OCI-LY3 (cell line): ENCODE data around the gene RNASET2.

ENCODE experiments used
- H2AFZ ChIP-seq: fragments of 200-600, 300-600 bp; shearing (Covaris generic); 2 replicates; pipeline ENCODE4 v1.6.0; 2014; ENCODE audit warnings: antibody characterized with exemption, low read depth, low read length
- H3K27ac ChIP-seq: fragments of 200-600, 300-600 bp; sonication (generic); 2 replicates; pipeline ENCODE4 v1.5.1; 2014; ENCODE audit warnings: mild to moderate bottlenecking, low read length, moderate library complexity, mixed read lengths
- H3K27me3 ChIP-seq: fragments of 200-600, 300-600 bp; sonication (generic); 2 replicates; pipeline ENCODE4 v1.6.1; 2014; ENCODE audit warnings: low read depth, low read length, mixed read lengths
- H3K36me3 ChIP-seq: fragments of 200-600, 300-600 bp; sonication (generic); replicated peaks from 2 replicates; pipeline ENCODE3; 2014; ENCODE audit warnings: low read depth, low read length, mixed read lengths
- H3K4me1 ChIP-seq: fragments of 300-600, 200-600 bp; sonication (generic); 2 replicates; pipeline ENCODE4 v1.6.1; 2014; ENCODE audit warnings: low read length, mixed read lengths
- H3K4me2 ChIP-seq: fragments of 200-600, 300-600 bp; sonication (generic); 2 replicates; pipeline ENCODE4 v1.6.1; 2014; ENCODE audit warnings: low read length, mixed read lengths
- H3K4me3 ChIP-seq: fragments of 300-600, 200-600 bp; sonication (generic); 2 replicates; pipeline ENCODE4 v1.5.1; 2014; ENCODE audit warnings: antibody characterized with exemption, mild to moderate bottlenecking, low read length, moderate library complexity
- H3K79me2 ChIP-seq: fragments of 300-600, 200-600 bp; shearing (Covaris generic); 2 replicates; pipeline ENCODE4 v1.6.1; 2014; ENCODE audit warnings: mild to moderate bottlenecking, low read length, mixed read lengths
- H3K9ac ChIP-seq: fragments of 300-600, 200-600 bp; shearing (Covaris generic); 2 replicates; pipeline ENCODE4 v1.6.0; 2014; ENCODE audit warnings: mild to moderate bottlenecking, low read length, moderate library complexity
- H3K9me3 ChIP-seq: fragments of 200-600, 300-600 bp; shearing (Covaris generic); 2 replicates; pipeline ENCODE4 v1.6.1; 2014; ENCODE audit warnings: low read length, mixed read lengths; ENCODE audit not compliant: insufficient read depth
- H4K20me1 ChIP-seq: fragments of 200-600, 300-600 bp; sonication (generic); 2 replicates; pipeline ENCODE4 v1.6.1; 2016; ENCODE audit warnings: low read length, mixed read lengths; ENCODE audit not compliant: insufficient read depth
- CTCF ChIP-seq: fragments of 200-600, 300-600 bp; sonication (generic); IDR thresholded peaks from 2 replicates; pipeline ENCODE4 v1.5.1; 2014; ENCODE audit warnings: antibody characterized with exemption, low read length, low read depth
- EZH2phosphoT487 ChIP-seq: fragments of 200-600 bp; shearing (Covaris generic); IDR thresholded peaks from 2 replicates; pipeline ENCODE4 v1.6.1; 2018; ENCODE audit warnings: antibody characterized with exemption, mixed run types, low read depth

Gene RNASET2

GRCh38 chr6:166997768-166998255, 41.5 kb upstream of the RNASET2 start:
- H3K79me2 ChIP-seq: peaks cover 29% of the 10 kb centered on the region
- H2AFZ ChIP-seq: no peak overlapping the region
- H3K4me2 ChIP-seq: peak overlapping the region; percentile 81
- H3K27ac ChIP-seq: no peak overlapping the region
- TF ChIP-seq EZH2phosphoT487: no peak
- TF ChIP-seq CTCF: peak; percentile 34
- peak overlapping the region; percentile 29 for H3K9ac ChIP-seq
- peaks cover 7% of the 10 kb centered on the region for H3K36me3 ChIP-seq
- H3K4me1 ChIP-seq: peaks cover 15% of the 10 kb centered on the region
- no peaks in the 10 kb centered on the region for H3K9me3 ChIP-seq
- H3K27me3 ChIP-seq: no peaks in the 10 kb centered on the region
- peak overlapping the region; percentile 96 for H3K4me3 ChIP-seq
- 0 out of 2 replicates have a peak, but pooled peaks cover 3% of the 10 kb centered on the region for H4K20me1 ChIP-seq

- Histone ChIP-seq H3K4me1 (peaks cover 15% of the 10 kb centered on the region), H2AFZ (no peak overlapping the region), H3K4me2 (peak overlapping the region; percentile 81), H3K27ac (no peak overlapping the region), H3K9me3 (no peaks in the 10 kb centered on the region), H3K79me2 (peaks cover 29% of the 10 kb centered on the region), H3K9ac (peak overlapping the region; percentile 29), H4K20me1 (0 out of 2 replicates have a peak, but pooled peaks cover 3% of the 10 kb centered on the region), H3K36me3 (peaks cover 7% of the 10 kb centered on the region), H3K4me3 (peak overlapping the region; percentile 96), H3K27me3 (no peaks in the 10 kb centered on the region)
- no peak for TF ChIP-seq EZH2phosphoT487
- TF ChIP-seq CTCF: no peak
Measured at GRCh38 chr6:166997348-166997747, 41.0 kb upstream of the RNASET2 start.

GRCh38 chr6:166996406-166996805, 40.1 kb upstream of the RNASET2 start:
- H3K4me3 ChIP-seq: no peak overlapping the region
- H3K9ac ChIP-seq: no peak overlapping the region
- H3K4me1 ChIP-seq: peaks cover 15% of the 10 kb centered on the region
- peaks cover 29% of the 10 kb centered on the region for H3K79me2 ChIP-seq
- no peaks in the 10 kb centered on the region for H3K27me3 ChIP-seq
- no peak overlapping the region for H2AFZ ChIP-seq
- peaks cover 4% of the 10 kb centered on the region for H3K36me3 ChIP-seq
- no peaks in the 10 kb centered on the region for H3K9me3 ChIP-seq
- 0 out of 2 replicates have a peak, but pooled peaks cover 3% of the 10 kb centered on the region for H4K20me1 ChIP-seq
- H3K27ac ChIP-seq: no peak overlapping the region
- TF ChIP-seq EZH2phosphoT487: no peak
- no peak for TF ChIP-seq CTCF
- no peak overlapping the region for H3K4me2 ChIP-seq

- H3K27me3 ChIP-seq: no peaks in the 10 kb centered on the region
- H3K27ac ChIP-seq: no peak overlapping the region
- 0 out of 2 replicates have a peak, but pooled peaks cover 3% of the 10 kb centered on the region for H4K20me1 ChIP-seq
- H3K9me3 ChIP-seq: no peaks in the 10 kb centered on the region
- no peak overlapping the region for H3K9ac ChIP-seq
- H3K4me2 ChIP-seq: peak overlapping the region; percentile 24
- TF ChIP-seq CTCF (peak; percentile 59), EZH2phosphoT487 (no peak)
- H2AFZ ChIP-seq: no peak overlapping the region
- H3K4me3 ChIP-seq: no peak overlapping the region
- H3K4me1 ChIP-seq: peaks cover 13% of the 10 kb centered on the region
- no peaks in the 10 kb centered on the region; the same call in 1 of the 2 replicates for H3K79me2 ChIP-seq
- H3K36me3 ChIP-seq: no peaks in the 10 kb centered on the region
Measured at GRCh38 chr6:166989427-166990032, 33.2 kb upstream of the RNASET2 start.
